ENCODE measurements around the gene LDLRAD3.

- TF ChIP-seq CTCF (conservative IDR thresholded peaks at IDR 0.05; ENCODE audit: low read depth, low read length) (no peak), EZH2phosphoT487 (IDR thresholded peaks at IDR 0.05; ENCODE audit: borderline replicate concordance, low read length) (no peak), EZH2 (IDR thresholded peaks at IDR 0.05; ENCODE audit: low read length, unreplicated experiment) (no peak)
Observed at GRCh38 chr11:35906681-35907080, 37.2 kb upstream of the LDLRAD3 start.

Measured in PC-3 (cell line).